ENCODE results near the gene R3HDM2.
A peak's percentile ranks its signal among the peaks of the same experiment; 100 is the strongest.

Gene R3HDM2

DNA sequence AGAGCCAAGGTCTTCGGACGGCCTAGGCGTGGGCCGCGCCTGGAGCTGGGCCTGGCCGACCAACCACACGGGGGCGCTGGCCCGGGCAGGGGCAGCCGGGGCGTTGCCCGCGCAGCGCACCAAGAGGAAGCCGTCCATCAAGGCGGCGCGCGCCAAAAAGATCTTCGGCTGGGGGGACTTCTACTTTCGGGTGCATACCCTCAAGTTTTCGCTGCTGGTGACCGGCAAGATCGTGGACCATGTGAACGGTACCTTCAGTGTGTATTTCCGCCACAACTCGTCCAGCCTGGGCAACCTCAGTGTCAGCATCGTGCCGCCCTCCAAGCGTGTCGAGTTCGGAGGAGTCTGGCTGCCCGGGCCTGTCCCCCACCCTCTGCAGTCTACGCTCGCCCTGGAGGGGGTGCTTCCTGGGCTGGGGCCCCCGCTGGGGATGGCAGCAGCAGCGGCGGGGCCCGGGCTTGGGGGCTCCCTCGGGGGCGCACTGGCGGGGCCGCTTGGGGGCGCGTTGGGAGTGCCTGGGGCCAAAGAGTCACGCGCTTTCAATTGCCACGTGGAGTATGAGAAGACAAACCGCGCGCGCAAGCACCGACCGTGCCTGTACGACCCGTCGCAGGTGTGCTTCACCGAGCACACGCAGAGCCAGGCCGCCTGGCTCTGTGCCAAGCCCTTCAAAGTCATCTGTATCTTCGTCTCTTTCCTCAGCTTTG, 205.7 kb downstream of the R3HDM2 start:
- TF ChIP-seq, protein P1, sequence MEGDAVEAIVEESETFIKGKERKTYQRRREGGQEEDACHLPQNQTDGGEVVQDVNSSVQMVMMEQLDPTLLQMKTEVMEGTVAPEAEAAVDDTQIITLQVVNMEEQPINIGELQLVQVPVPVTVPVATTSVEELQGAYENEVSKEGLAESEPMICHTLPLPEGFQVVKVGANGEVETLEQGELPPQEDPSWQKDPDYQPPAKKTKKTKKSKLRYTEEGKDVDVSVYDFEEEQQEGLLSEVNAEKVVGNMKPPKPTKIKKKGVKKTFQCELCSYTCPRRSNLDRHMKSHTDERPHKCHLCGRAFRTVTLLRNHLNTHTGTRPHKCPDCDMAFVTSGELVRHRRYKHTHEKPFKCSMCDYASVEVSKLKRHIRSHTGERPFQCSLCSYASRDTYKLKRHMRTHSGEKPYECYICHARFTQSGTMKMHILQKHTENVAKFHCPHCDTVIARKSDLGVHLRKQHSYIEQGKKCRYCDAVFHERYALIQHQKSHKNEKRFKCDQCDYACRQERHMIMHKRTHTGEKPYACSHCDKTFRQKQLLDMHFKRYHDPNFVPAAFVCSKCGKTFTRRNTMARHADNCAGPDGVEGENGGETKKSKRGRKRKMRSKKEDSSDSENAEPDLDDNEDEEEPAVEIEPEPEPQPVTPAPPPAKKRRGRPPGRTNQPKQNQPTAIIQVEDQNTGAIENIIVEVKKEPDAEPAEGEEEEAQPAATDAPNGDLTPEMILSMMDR (IDR thresholded peaks at IDR 0.05; ENCODE audit: control extremely low read depth, extremely low read depth, low read depth, missing control alignments), result peak; percentile 65
- peak; percentile 64 for DNase-seq (ENCODE audit: extremely low spot score)
- POLR2A ChIA-PET, result no interaction called here
- CTCF ChIA-PET, result interaction anchor here (0.9 to 22.8 kb wide), 10 partner anchors 10 to 231 kb away, joined by 3 to 403 read pairs (median 8); partner anchors contain the start of genes INHBE, NXPH4 and STAC3

DNA sequence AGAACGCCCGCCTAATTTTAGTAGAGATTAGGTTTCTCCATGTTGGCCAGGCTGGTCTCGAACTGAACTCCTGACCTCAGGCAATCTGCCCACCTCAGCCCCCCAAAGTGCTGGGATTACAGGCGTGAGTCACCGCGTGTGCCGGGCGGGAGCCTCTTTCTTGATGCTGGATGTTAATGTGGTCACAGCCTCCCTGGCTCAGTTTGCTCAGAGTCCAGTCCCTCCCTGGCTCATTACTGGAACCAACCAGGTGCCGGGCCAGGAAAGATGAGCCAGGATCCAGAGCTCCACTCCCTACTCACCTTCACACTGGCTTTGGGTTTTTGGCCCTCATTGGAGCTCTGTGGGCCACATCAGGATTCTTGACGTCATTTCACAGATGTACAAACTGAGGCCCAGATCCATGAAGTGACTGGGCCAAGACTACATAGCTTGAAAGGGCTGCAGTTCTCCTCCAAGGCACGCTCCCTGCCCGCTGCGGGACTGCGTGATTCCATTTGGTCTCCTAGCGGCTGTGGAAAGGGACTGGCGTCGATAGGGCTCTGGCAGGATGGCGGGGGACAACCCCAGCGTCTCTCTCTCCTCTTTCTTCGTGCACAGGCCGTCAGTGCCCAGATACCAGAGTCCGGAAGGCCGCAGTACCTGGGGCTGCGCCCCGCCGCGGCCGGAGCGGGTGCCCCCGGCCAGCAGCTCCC, 206.4 kb downstream of the R3HDM2 start:
- CTCF ChIA-PET, result interaction anchor here (0.9 to 13.7 kb wide), 8 partner anchors 8 to 231 kb away, joined by 3 to 348 read pairs (median 6); partner anchors contain the start of gene INHBE
- TF ChIP-seq, protein P1 (IDR thresholded peaks at IDR 0.05; ENCODE audit: control extremely low read depth, extremely low read depth, low read depth, missing control alignments), result no peak
- POLR2A ChIA-PET, result no interaction called here
- no peak for DNase-seq (ENCODE audit: extremely low spot score)

DNA sequence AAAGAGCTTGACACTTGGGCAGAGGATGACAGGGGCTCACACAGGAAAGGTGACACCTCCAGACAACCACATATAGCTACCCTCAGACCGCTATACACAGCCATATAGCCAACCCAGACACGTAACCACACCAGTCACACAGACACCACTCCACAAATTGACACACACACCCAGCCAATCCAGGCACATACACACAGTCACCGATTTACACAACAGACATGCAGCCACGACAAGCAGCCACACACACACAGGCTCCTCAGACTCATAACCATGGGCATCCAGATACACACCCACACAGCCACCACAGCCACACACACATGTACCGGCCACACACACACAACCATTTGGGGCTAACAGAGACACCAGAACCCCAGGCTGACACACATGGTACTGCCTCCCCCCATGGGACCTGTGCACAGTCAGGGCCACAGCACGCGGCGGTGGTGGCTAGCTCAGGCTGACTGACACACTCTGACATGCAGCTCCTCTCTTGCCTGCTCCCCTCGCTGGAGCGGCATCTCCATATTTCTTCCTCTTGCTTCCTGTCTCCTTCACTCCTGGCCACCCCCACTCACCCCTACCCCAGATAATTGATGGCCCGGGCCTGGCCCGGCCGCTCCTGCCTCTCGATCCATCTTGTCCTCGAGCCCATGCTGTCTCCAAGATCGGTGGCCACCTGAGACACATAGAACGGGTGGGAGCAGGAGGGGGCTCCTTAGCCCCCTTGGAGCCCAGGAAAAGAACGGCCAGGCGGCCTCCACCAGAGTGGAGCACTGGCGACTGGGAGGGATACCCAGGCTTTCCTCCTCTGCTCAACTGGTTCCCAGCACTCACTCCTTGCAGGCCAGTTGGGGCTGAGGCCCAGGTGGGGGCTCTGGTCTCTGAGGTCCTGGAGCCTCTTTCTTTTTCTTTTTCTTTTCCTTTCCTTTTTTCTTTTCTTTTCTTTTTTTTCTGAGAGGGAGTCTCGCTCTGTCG, 207.4 kb downstream of the R3HDM2 start:
- TF ChIP-seq, protein P1 (IDR thresholded peaks at IDR 0.05; ENCODE audit: control extremely low read depth, extremely low read depth, low read depth, missing control alignments), result no peak
- ChIA-PET POLR2A (no interaction called here), CTCF (interaction anchor here (0.7 to 13.7 kb wide), 5 partner anchors 9 to 17 kb away, joined by 4 to 348 read pairs (median 9); a partner anchor contains a TSS)
- no peak for DNase-seq (ENCODE audit: extremely low spot score)

DNA sequence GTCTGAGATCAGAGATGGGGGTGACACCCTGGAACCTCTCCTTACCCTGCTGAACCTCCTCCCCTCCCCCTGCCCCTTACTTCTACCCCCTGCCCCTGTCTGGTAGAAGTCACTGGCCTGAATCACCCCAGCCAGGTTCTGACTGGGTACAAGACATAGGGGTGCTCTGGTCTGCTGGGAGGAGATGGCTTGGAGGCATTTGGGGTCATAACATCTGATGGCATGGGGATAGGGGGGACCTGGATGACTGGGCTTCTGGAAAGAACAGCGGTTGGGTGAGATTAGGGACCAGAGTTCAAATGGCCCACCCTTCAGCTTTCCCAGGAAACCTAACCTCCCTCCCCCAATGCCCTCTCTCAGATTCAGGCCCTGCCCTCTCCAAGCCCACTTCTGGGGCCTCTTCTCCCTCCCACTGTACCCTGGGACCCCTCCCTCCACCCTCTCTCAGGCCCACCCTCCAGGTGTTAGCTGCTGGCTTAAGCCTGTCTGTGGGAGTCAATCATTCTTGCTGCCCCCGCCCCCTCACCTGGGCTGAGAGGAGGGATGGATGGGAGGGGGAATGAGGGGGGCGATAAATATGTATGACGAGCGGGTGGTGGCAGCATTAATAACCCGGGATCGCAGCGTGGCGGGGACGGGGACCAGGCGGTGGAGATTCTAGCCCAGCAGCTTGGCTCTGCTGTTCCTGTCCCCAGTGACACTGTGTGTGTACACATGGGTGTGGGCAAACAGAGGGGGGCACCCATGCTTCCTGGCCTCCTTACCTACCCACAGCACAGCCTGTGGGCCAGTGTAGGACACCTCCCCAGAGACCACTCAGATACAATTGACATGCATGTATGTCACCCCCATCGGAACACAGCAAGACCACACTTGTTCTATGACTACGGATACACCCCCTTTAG, 208.3 kb downstream of the R3HDM2 start:
- TF ChIP-seq, protein P1 (IDR thresholded peaks at IDR 0.05; ENCODE audit: control extremely low read depth, extremely low read depth, low read depth, missing control alignments), result no peak
- ChIA-PET CTCF (interaction anchor here (0.7 to 13.7 kb wide), 4 partner anchors 9 to 18 kb away, joined by 4 to 348 read pairs (median 24); a partner anchor contains a TSS), POLR2A (no interaction called here)
- DNase-seq (ENCODE audit: extremely low spot score), result no peak

DNA sequence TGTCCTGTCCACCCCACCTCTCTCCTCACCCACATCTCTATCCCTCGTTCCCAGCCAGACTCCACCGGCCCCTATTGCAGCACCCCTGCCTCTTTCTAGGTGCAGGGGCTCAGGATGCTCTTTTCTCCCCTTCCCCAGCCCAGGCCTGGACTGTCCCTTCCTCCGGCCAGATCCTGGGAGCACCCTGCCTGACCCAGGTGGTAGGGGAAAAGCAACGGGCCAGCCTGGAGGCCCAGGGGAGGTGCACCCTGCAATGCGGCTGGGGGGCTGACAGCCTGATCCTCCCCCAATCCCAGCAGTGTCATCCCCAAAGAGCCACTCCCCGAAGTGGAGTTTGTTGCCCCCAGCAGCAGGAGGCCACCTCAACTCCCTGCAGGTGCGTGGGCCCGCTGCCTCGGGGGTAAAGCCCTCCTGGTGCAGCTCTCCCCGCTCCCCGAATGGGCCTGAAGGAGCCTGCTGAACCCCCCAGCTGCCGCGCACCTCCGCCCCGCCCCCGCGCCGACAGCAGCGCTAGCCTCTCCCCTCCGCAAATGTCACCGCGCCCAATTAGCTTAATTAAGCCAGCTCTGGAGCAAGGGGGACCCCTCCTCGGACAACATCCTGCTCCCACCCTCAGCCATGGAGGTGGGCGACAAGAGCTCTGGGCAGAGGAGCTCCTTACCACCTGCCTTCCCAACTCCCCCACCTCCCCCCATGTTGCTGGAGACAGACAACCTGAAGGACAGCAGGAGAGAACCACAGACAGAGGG, 209.5 kb downstream of the R3HDM2 start:
- POLR2A ChIA-PET, result no interaction called here
- no peak for DNase-seq (ENCODE audit: extremely low spot score)
- TF ChIP-seq, protein P1 (IDR thresholded peaks at IDR 0.05; ENCODE audit: control extremely low read depth, extremely low read depth, low read depth, missing control alignments), result no peak
- CTCF ChIA-PET, result interaction anchor here (4.3 to 13.7 kb wide), 2 partner anchors 8 to 20 kb away, joined by 45 to 348 read pairs; a partner anchor contains a TSS

Measured in GM10248 (cell line).